Subcutaneous adipose tissue (tissue), 4 donors: ENCODE results near the gene PLEKHN1. TPM values are rescaled to one million over a fixed set of nuclear protein-coding genes. Genes with fewer than 3 reads are reported as not detected.

ENCODE experiments used
- CTCF ChIP-seq: fragments of 450-650 bp; IDR thresholded peaks from one replicate; pipeline ENCODE4 v1.5.1; 2016; ENCODE audit warnings: low read depth, mild to moderate bottlenecking, control low read depth, antibody characterized with exemption, moderate library complexity
- total RNA-seq, 4 donors: library from RNA; depleted of rRNA; stranded (reverse); fragments of >200 nt; gene quantifications; one replicate each; pipeline ENCODE4 v1.1.0, GENCODE V29; 2016

The PLEKHN1 gene
- total RNA-seq, 4 donors from 2014 or later = 0.33 TPM; not detected in 3

GRCh38 chr1:972726-973458 is 6.6 kb downstream of the PLEKHN1 start:
- TF ChIP-seq CTCF = no peak

- TF ChIP-seq CTCF = no peak
Measured at GRCh38 chr1:973459-974292, 7.4 kb downstream of the PLEKHN1 start.

GRCh38 chr1:974293-974640 is 8.0 kb downstream of the PLEKHN1 start:
- no peak for TF ChIP-seq CTCF

GRCh38 chr1:974687-975328 is 8.5 kb downstream of the PLEKHN1 start:
- TF ChIP-seq CTCF = no peak

- no peak for TF ChIP-seq CTCF
Measured at GRCh38 chr1:975365-975764, 9.1 kb downstream of the PLEKHN1 start.

GRCh38 chr1:975896-976683 is 9.8 kb downstream of the PLEKHN1 start:
- TF ChIP-seq CTCF = no peak
